GM19452 (cell line): ENCODE data around the gene DNAJC10.

Experiments
- ATAC-seq: cut with Tn5 transposase; IDR thresholded peaks from one replicate; pipeline ENCODE4 v1.9.1; 2021; ENCODE audit not compliant: unreplicated experiment

Gene DNAJC10

GRCh38 chr2:182784058-182784706 is 68.1 kb downstream of the DNAJC10 start:
- no peak for ATAC-seq

GRCh38 chr2:182784777-182785176 is 68.7 kb downstream of the DNAJC10 start:
- no peak for ATAC-seq

GRCh38 chr2:182792441-182792840 is 76.4 kb downstream of the DNAJC10 start:
- no peak for ATAC-seq

- ATAC-seq, result no peak
Observed at GRCh38 chr2:182798736-182799135, 82.7 kb downstream of the DNAJC10 start.

- ATAC-seq, result no peak
Observed at GRCh38 chr2:182804128-182804527, 88.1 kb downstream of the DNAJC10 start.

GRCh38 chr2:182807319-182807718 is 91.3 kb downstream of the DNAJC10 start:
- ATAC-seq, result no peak

- ATAC-seq, result no peak
Observed at GRCh38 chr2:182810087-182810486, 94.0 kb downstream of the DNAJC10 start.

GRCh38 chr2:182814380-182814779 is 98.3 kb downstream of the DNAJC10 start:
- no peak for ATAC-seq

GRCh38 chr2:182814804-182815203 is 98.7 kb downstream of the DNAJC10 start:
- no peak for ATAC-seq

GRCh38 chr2:182816866-182817265 is 100.8 kb downstream of the DNAJC10 start:
- ATAC-seq, result no peak

- ATAC-seq, result no peak
Observed at GRCh38 chr2:182817558-182817957, 101.5 kb downstream of the DNAJC10 start.

- ATAC-seq, result no peak
Observed at GRCh38 chr2:182818501-182818900, 102.4 kb downstream of the DNAJC10 start.

GRCh38 chr2:182818925-182819324 is 102.9 kb downstream of the DNAJC10 start:
- ATAC-seq, result no peak

GRCh38 chr2:182819412-182819811 is 103.4 kb downstream of the DNAJC10 start:
- ATAC-seq, result no peak

GRCh38 chr2:182821182-182821581 is 105.1 kb downstream of the DNAJC10 start:
- ATAC-seq, result no peak

GRCh38 chr2:182822733-182823132 is 106.7 kb downstream of the DNAJC10 start:
- no peak for ATAC-seq

GRCh38 chr2:182824056-182824766 is 108.2 kb downstream of the DNAJC10 start:
- no peak for ATAC-seq

- no peak for ATAC-seq
Observed at GRCh38 chr2:182824767-182825158, 108.7 kb downstream of the DNAJC10 start.

GRCh38 chr2:182826064-182826463 is 110.0 kb downstream of the DNAJC10 start:
- ATAC-seq, result no peak

- ATAC-seq, result no peak
Observed at GRCh38 chr2:182826496-182826895, 110.4 kb downstream of the DNAJC10 start.

- ATAC-seq, result no peak
Observed at GRCh38 chr2:182827182-182827879, 111.3 kb downstream of the DNAJC10 start.

GRCh38 chr2:182831101-182831500 is 115.0 kb downstream of the DNAJC10 start:
- ATAC-seq, result no peak
